HepG2 (cell line): ENCODE measurements around the gene ARL8B. TPM values are rescaled to one million over a fixed set of nuclear protein-coding genes. Genes with fewer than 3 reads are reported as not detected.

Experiments used
- ATAC-seq: fragments of 200-7000 bp; cut with Tn5 transposase; 3 replicates; pipeline ENCODE4 v1.9.1; 2020; ENCODE audit warnings: mild to moderate bottlenecking, moderate library complexity
- BruUV-seq: library from RNA; stranded (reverse); fragments of 400-500 nt; replicated peaks from 2 replicates; lab custom pipeline; 2021; lab: Mats Ljungman, UMichigan
- CTCF ChIA-PET: fragments of 300-600 bp; formaldehyde crosslinking; extraction: SDS; loops from one replicate; lab custom pipeline; 2021; ENCODE audit warnings: low total read pairs, inconsistent platforms, low intra/inter-chr PET ratio; lab: Yijun Ruan, JAX
- POLR2A ChIA-PET: fragments of 350-600 bp; sonication (Branson Sonifier 250); formaldehyde crosslinking; loops from one replicate; lab custom pipeline; 2020; ENCODE audit warnings: antibody characterized with exemption, inconsistent platforms; lab: Yijun Ruan, JAX
- DNase-seq: peaks from one replicate; pipeline ENCODE4 v3.0.0-alpha.2; 2015; ENCODE audit warnings: low spot score
- FAIRE-seq: peaks from 3 replicates; lab custom pipeline; 2011; peaks lifted over from hg19 to GRCh38; lab: Jason Lieb, UNC
- H2AFZ ChIP-seq: one replicate; pipeline ENCODE4 v1.6.1; 2011; ENCODE audit warnings: low read length, inconsistent platforms
- H3K27ac ChIP-seq: fragments of 300-600 bp; 3 replicates; pipeline ENCODE4 v1.8.0; 2011; ENCODE audit warnings: mixed run types, mild to moderate bottlenecking, mixed read lengths, low read length, inconsistent platforms; ENCODE audit not compliant: insufficient read depth; ENCODE audit errors: extremely low read length
- H3K27me3 ChIP-seq, 2 experiments: fragments of 200-600 bp in 1 of 2; 2 replicates in 1 of 2; 3 replicates in 1 of 2; pipeline versions ENCODE4 v1.6.0 to v1.8.0; 2011; ENCODE audit warnings: low read length in 2 of 2, mild to moderate bottlenecking in 2 of 2, moderate library complexity in 2 of 2, inconsistent platforms in 1 of 2; ENCODE audit not compliant: insufficient read depth in 2 of 2, control insufficient read depth in 1 of 2
- H3K36me3 ChIP-seq, 2 experiments: fragments of 200-600 bp in 1 of 2; replicated peaks in 1 of 2; 2 replicates in 1 of 2; 3 replicates in 1 of 2; pipeline versions ENCODE4 v1.5.1 to v1.8.0; 2011; ENCODE audit warnings: low read length in 2 of 2, inconsistent platforms in 1 of 2; ENCODE audit not compliant: insufficient read depth in 2 of 2, control insufficient read depth in 1 of 2
- H3K4me1 ChIP-seq: 2 replicates; pipeline ENCODE4 v1.5.1; 2012; ENCODE audit warnings: low read length, inconsistent platforms; ENCODE audit not compliant: insufficient read depth
- H3K4me2 ChIP-seq: 2 replicates; pipeline ENCODE4 v1.6.0; 2011; ENCODE audit warnings: low read depth, low read length, inconsistent platforms
- H3K4me3 ChIP-seq, 3 experiments: fragments of 200-600 bp in 1 of 3; sonication (generic), shearing (Covaris generic) in 1 of 3; replicated peaks in 1 of 3; 2 replicates each; pipeline ENCODE4 v1.5.1; 2011 to 2016; ENCODE audit warnings: low read length in 3 of 3, inconsistent platforms in 2 of 3, low read depth in 2 of 3, mild to moderate bottlenecking in 2 of 3, control low read depth in 1 of 3, mixed read lengths in 1 of 3; ENCODE audit not compliant: insufficient read depth in 1 of 3
- H3K79me2 ChIP-seq: one replicate; pipeline ENCODE4 v1.6.1; 2011; ENCODE audit warnings: low read length, inconsistent platforms; ENCODE audit not compliant: insufficient read depth
- H3K9ac ChIP-seq: 2 replicates; pipeline ENCODE4 v1.6.0; 2011; ENCODE audit warnings: mild to moderate bottlenecking, low read depth, low read length, inconsistent platforms; ENCODE audit not compliant: insufficient read depth
- H3K9me3 ChIP-seq: 2 replicates; pipeline ENCODE4 v1.5.1; 2012; ENCODE audit warnings: mild to moderate bottlenecking, low read length
- H4K20me1 ChIP-seq: 2 replicates; pipeline ENCODE4 v1.6.0; 2011; ENCODE audit warnings: inconsistent platforms, mild to moderate bottlenecking, low read length, moderate library complexity; ENCODE audit not compliant: insufficient read depth
- ATF3 ChIP-seq: sonication (generic); formaldehyde crosslinking; IDR thresholded peaks from 2 replicates; pipeline ENCODE4 v1.4.0; 2020; ENCODE audit warnings: missing genetic modification reagents
- HNRNPK ChIP-seq: fragments of 200-400 bp; formaldehyde crosslinking; IDR thresholded peaks from 2 replicates; pipeline ENCODE4 v1.6.1; 2018; ENCODE audit warnings: low read length, low read depth, moderate library complexity, mild to moderate bottlenecking; ENCODE audit not compliant: poor library complexity, severe bottlenecking
- ZNF687 ChIP-seq: sonication (generic); formaldehyde crosslinking; IDR thresholded peaks from 2 replicates; pipeline ENCODE4 v1.5.1; 2020; ENCODE audit warnings: mild to moderate bottlenecking, missing genetic modification reagents, moderate library complexity
- WGBS: methylation state at CpG from one replicate; pipeline ENCODE4 v1.1.6; 2017; ENCODE audit warnings: low lambda C conversion rate; 5-methylcytosine and 5-hydroxymethylcytosine counted together
- in situ Hi-C: cut with HindIII; loops from 2 replicates; pipeline ENCODE4 v1.10.0; 2017; ENCODE audit warnings: low pct_unique_long_range_greater_than_20kb; ENCODE audit not compliant: extremely low pct_ligation_motif_present
- intact Hi-C: fragments of 100-400 bp; cut with micrococcal nuclease; formaldehyde crosslinking; loops from one replicate; pipeline ENCODE4 v1.10.0; 2022; ENCODE audit not compliant: unreplicated experiment
- polyA plus RNA-seq, 8 experiments: library from polyadenylated mRNA; depleted of rRNA in 3 of 8; stranded (reverse) in 7 of 8; unstranded in 1 of 8; fragments of >200 nt; fragmentation: Illumina TruSeq in 4 of 8; extraction: Trizol in 4 of 8; gene quantifications; 2 replicates each; pipeline versions ENCODE4 v1.2.1 to v1.2.3, GENCODE V29; 2011 to 2016; ENCODE audit warnings: low read depth in 4 of 8, missing spikeins in 1 of 8, mixed read lengths in 1 of 8; ENCODE audit not compliant: insufficient read depth in 1 of 8
- total RNA-seq, 5 experiments: library from RNA; depleted of rRNA; stranded (reverse); fragments of >200 nt; fragmentation: Illumina TruSeq; extraction: Trizol; gene quantifications; 2 replicates each; pipeline ENCODE4 v1.2.3, GENCODE V29; 2016; ENCODE audit warnings: low read depth in 1 of 5

The ARL8B gene
- total and polyA plus RNA-seq, 2 of the 13 experiments (the other 11 are each of a cell fraction or from before 2014, with no cell fraction given) = 23.5 to 30.4 TPM

GRCh38 chr3:5102532-5102931 lies 19.6 kb upstream of the ARL8B start (continued):
- no peak for TF ChIP-seq ATF3 (CRISPR knock-in tag)

- no peak for DNase-seq
- H3K79me2 ChIP-seq = no peaks in the 10 kb centered on the region
- H3K4me3 ChIP-seq = no peak overlapping the region
- no peak overlapping the region for H3K27ac ChIP-seq
- no TSS peak for BruUV-seq
- ATAC-seq = no peak
- no peak overlapping the region for H3K4me2 ChIP-seq
- CTCF ChIA-PET = no interaction called here
- in situ Hi-C loops = no loop called here
- no peak overlapping the region for H2AFZ ChIP-seq
- H3K4me1 ChIP-seq = no peaks in the 10 kb centered on the region; the same call in 1 of the 2 replicates
- FAIRE-seq = no peak
- WGBS = 44% methylated on average over 3 of the region's 3 CpGs
- H3K9me3 ChIP-seq = no peaks in the 10 kb centered on the region
- TF ChIP-seq ZNF687 (CRISPR knock-in tag) (no peak), HNRNPK (peak; percentile 88)
- H4K20me1 ChIP-seq = no peaks in the 10 kb centered on the region
- intact Hi-C loops = no loop called here
- no peak overlapping the region for H3K9ac ChIP-seq
- no peaks in the 10 kb centered on the region for H3K36me3 ChIP-seq
- POLR2A ChIA-PET = no interaction called here
- H3K27me3 ChIP-seq = no peaks in the 10 kb centered on the region
Measured at GRCh38 chr3:5103743-5104142, 18.3 kb upstream of the ARL8B start.
